SK-N-DZ (cell line): ENCODE data around the gene SPATA31A1. TPM values are rescaled to one million over a fixed set of nuclear protein-coding genes. Genes with fewer than 3 reads are reported as not detected.
"Not testable (repeated sequence)": the region's sequence is repeated elsewhere in the genome, so short reads cannot be mapped to it uniquely, and the experiment has no call there.

Experiments used
- DNase-seq: peaks from one replicate; pipeline ENCODE4 v3.0.0-alpha.2; 2015; ENCODE audit warnings: low spot score
- polyA plus RNA-seq, 2 experiments: library from polyadenylated mRNA; depleted of rRNA; stranded (reverse); fragments of >200 nt; gene quantifications; 2 replicates each; pipeline ENCODE4 v1.2.3, GENCODE V29; 2014

SPATA31A1 gene
- 0.05 and 0.16 TPM in 2 replicates for polyA plus RNA-seq (2014; cell fraction: cytosol; rRNA removed)
- polyA plus RNA-seq (2014; cell fraction: nucleus; rRNA removed): 0.21 TPM in 1 of 2 replicates, not detected in the other

DNA sequence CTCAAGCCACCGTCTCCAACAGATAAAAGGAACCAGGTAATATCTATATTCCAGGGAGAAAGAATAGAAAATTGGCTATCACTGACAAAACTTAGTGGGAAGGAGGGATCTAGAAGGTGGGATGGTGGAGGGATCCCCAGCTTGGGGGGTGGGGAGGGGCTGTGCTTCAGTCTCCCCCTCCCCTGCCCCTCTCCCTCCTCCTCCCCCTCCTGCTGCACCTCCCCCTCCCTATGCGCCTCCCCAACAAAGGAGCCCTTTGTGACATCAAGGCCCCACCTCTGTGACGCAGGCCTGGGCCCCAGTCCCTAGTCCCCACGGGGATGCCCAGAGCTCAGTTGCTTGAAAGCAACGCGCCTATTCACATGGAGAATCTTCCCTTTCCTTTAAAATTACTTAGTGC is at the start of gene SPATA31A1:
Gene SPATA31A1 (plus strand): TSS at position 301 of the 400 bp plus-strand sequence. CDS start 62 bp downstream, at position 363.
- DNase-seq: not testable (repeated sequence)

DNA sequence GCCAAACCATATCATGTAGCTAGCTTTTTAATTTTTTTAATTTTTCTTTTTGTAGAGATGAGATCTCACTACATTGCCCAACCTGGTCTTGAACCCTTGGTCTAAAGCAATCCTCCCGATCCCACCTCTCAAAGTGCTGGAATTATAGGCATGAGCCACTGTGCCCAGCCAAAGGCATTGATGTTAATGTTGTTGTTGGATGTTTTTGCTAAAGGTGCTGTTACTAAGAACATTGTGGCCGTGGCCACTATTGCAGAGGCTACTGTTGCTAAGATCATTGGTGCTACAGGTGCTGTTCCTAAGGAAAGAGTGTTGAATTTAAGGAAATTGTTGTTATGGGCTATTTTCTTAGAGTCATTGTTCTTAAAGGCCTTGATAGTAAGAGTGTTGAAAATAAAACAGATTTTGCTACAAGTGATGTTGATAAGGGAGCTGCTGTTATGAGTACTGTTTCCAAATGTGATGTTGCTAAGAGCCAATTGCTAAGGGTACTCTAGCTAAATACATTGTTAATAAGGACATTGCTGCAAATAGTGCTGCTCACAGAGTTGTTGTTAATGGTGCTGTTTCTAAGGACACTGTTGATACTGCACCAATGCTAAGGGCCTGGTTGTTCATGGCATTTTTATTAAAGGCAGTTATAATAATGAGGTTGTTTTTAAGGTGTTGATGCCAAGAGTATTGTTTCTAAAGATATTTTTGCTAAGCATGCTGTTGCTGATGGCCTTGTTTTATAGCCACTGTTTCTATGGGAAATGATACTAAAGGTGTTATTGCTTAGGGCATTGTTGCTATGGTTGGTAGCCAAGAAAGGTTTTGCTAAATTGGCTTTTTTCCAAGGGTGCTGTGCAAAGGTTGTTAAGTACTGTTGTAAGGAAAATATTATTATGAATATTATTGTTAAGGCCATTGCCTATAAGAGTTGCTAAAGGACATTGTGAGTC is 52.1 kb downstream of the SPATA31A1 start:
- DNase-seq: not testable (repeated sequence)

DNA sequence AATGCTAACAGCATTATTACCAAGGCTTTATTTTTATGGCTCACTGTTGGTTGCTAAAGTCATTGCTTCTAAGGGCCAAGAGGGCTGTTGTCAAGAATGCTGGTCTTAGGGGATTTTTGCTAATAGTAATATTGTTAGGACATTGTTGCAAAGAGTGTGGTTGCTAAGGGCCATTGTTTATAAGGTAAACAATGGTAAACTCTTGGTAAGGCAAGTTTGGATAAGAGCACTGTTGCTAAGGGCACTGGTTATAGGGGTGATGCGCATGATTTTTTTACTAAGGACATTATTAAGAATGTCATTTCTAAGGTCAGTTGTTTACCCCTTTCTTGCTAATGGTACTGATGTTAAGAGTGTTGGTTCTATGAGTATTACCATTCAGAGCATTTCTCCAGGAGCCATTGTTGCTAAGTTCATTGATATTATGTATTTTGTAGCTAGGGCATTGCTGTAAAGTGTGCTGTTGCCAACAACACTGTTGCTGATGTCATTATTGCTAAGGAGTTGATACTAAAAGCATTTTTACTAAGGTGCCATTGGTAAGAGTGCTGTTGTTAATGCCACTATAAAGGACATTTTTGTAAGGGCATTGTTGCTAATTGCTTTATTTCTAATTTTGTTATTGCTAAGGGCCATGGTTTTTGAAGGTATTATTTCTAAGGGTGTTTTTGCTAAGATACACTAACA is 55.9 kb downstream of the SPATA31A1 start:
- not testable (repeated sequence) for DNase-seq
